Measurements from ENCODE around the gene DIPK1B. TPM values are rescaled to one million over a fixed set of nuclear protein-coding genes. Genes with fewer than 3 reads are reported as not detected.

Gene DIPK1B
- total RNA-seq, 2 donors from 2014 or later = 1.3 to 3.2 TPM

GRCh38 chr9:136726631-136727191 is 14.3 kb downstream of the DIPK1B start:
- no peaks in the 10 kb centered on the region for H3K27me3 Mint-ChIP-seq
- peak in 1 of 3 donors; percentile 32 for DNase-seq
- peak overlapping the region; percentile 93 for H3K27ac Mint-ChIP-seq
- peaks cover 7% of the 10 kb centered on the region for H3K36me3 Mint-ChIP-seq (ENCODE audit: low read depth)
- H3K4me1 Mint-ChIP-seq = peaks cover 17% of the 10 kb centered on the region
- ATAC-seq = peak; percentile 48
- no peaks in the 10 kb centered on the region for H3K9me3 ChIP-seq (ENCODE audit: control insufficient read depth, low read length, poor library complexity, severe bottlenecking)
- H3K4me3 Mint-ChIP-seq = peak overlapping the region; percentile 98

GRCh38 chr9:136728080-136728547 is 15.7 kb downstream of the DIPK1B start:
- H3K4me1 Mint-ChIP-seq = peaks cover 19% of the 10 kb centered on the region
- H3K4me3 Mint-ChIP-seq = peak overlapping the region; percentile 98
- peaks cover 7% of the 10 kb centered on the region for H3K36me3 Mint-ChIP-seq (ENCODE audit: low read depth)
- ATAC-seq = peak; percentile 85
- H3K9me3 ChIP-seq (ENCODE audit: control insufficient read depth, low read length, poor library complexity, severe bottlenecking) = no peaks in the 10 kb centered on the region
- DNase-seq = peak; percentile 88 to 95 (median 90)
- H3K27ac Mint-ChIP-seq = peak overlapping the region; percentile 93
- no peaks in the 10 kb centered on the region for H3K27me3 Mint-ChIP-seq

- H3K9me3 ChIP-seq (ENCODE audit: control insufficient read depth, low read length, poor library complexity, severe bottlenecking) = no peaks in the 10 kb centered on the region
- H3K4me1 Mint-ChIP-seq = peaks cover 19% of the 10 kb centered on the region
- peak overlapping the region; percentile 98 for H3K4me3 Mint-ChIP-seq
- DNase-seq (no peak), ATAC-seq (no peak)
- no peaks in the 10 kb centered on the region for H3K27me3 Mint-ChIP-seq
- H3K27ac Mint-ChIP-seq = no peak overlapping the region
- peaks cover 7% of the 10 kb centered on the region for H3K36me3 Mint-ChIP-seq (ENCODE audit: low read depth)
Observed at GRCh38 chr9:136728548-136729123, 16.3 kb downstream of the DIPK1B start.

- Mint-ChIP-seq H3K36me3 (ENCODE audit: low read depth) (peaks cover 7% of the 10 kb centered on the region), H3K4me3 (peak overlapping the region; percentile 74), H3K4me1 (peaks cover 19% of the 10 kb centered on the region), H3K27me3 (no peaks in the 10 kb centered on the region), H3K27ac (peak overlapping the region; percentile 70)
- ATAC-seq (no peak), DNase-seq (no peak)
- no peaks in the 10 kb centered on the region for H3K9me3 ChIP-seq (ENCODE audit: control insufficient read depth, low read length, poor library complexity, severe bottlenecking)
Observed at GRCh38 chr9:136729144-136729543, 16.8 kb downstream of the DIPK1B start.

- DNase-seq (no peak), ATAC-seq (no peak)
- Mint-ChIP-seq H3K27me3 (no peaks in the 10 kb centered on the region), H3K4me3 (no peak overlapping the region), H3K27ac (peak overlapping the region; percentile 70), H3K4me1 (peaks cover 15% of the 10 kb centered on the region), H3K36me3 (ENCODE audit: low read depth) (peaks cover 4% of the 10 kb centered on the region)
- no peaks in the 10 kb centered on the region for H3K9me3 ChIP-seq (ENCODE audit: control insufficient read depth, low read length, poor library complexity, severe bottlenecking)
Observed at GRCh38 chr9:136729926-136730325, 17.6 kb downstream of the DIPK1B start.

GRCh38 chr9:136732444-136733178 is 20.2 kb downstream of the DIPK1B start:
- H3K9me3 ChIP-seq (ENCODE audit: control insufficient read depth, low read length, poor library complexity, severe bottlenecking) = no peaks in the 10 kb centered on the region
- no peaks in the 10 kb centered on the region for H3K27me3 Mint-ChIP-seq
- H3K4me1 Mint-ChIP-seq = peaks cover 3% of the 10 kb centered on the region
- ATAC-seq = no peak
- no peaks in the 10 kb centered on the region for H3K36me3 Mint-ChIP-seq (ENCODE audit: low read depth)
- no peak for DNase-seq
- no peak overlapping the region for H3K27ac Mint-ChIP-seq
- H3K4me3 Mint-ChIP-seq = no peak overlapping the region

- no peaks in the 10 kb centered on the region for H3K27me3 Mint-ChIP-seq
- H3K9me3 ChIP-seq (ENCODE audit: control insufficient read depth, low read length, poor library complexity, severe bottlenecking) = no peaks in the 10 kb centered on the region
- H3K4me3 Mint-ChIP-seq = no peak overlapping the region
- no peak for ATAC-seq
- DNase-seq = no peak
- H3K27ac Mint-ChIP-seq = no peak overlapping the region
- H3K36me3 Mint-ChIP-seq (ENCODE audit: low read depth) = no peaks in the 10 kb centered on the region
- H3K4me1 Mint-ChIP-seq = peaks cover 2% of the 10 kb centered on the region
Observed at GRCh38 chr9:136733611-136734010, 21.2 kb downstream of the DIPK1B start.

- Mint-ChIP-seq H3K4me1 (peaks cover 2% of the 10 kb centered on the region), H3K4me3 (no peak overlapping the region), H3K36me3 (ENCODE audit: low read depth) (no peaks in the 10 kb centered on the region), H3K27ac (no peak overlapping the region), H3K27me3 (no peaks in the 10 kb centered on the region)
- no peak for ATAC-seq
- H3K9me3 ChIP-seq (ENCODE audit: control insufficient read depth, low read length, poor library complexity, severe bottlenecking) = no peaks in the 10 kb centered on the region
- DNase-seq = no peak
Observed at GRCh38 chr9:136734837-136735496, 22.6 kb downstream of the DIPK1B start.

- H3K4me1 Mint-ChIP-seq = peaks cover 2% of the 10 kb centered on the region
- no peaks in the 10 kb centered on the region for H3K27me3 Mint-ChIP-seq
- H3K9me3 ChIP-seq (ENCODE audit: control insufficient read depth, low read length, poor library complexity, severe bottlenecking) = no peaks in the 10 kb centered on the region
- H3K4me3 Mint-ChIP-seq = no peak overlapping the region
- DNase-seq (no peak), ATAC-seq (no peak)
- no peak overlapping the region for H3K27ac Mint-ChIP-seq
- no peaks in the 10 kb centered on the region for H3K36me3 Mint-ChIP-seq (ENCODE audit: low read depth)
Observed at GRCh38 chr9:136735812-136736480, 23.6 kb downstream of the DIPK1B start.

- peaks cover 2% of the 10 kb centered on the region for H3K4me1 Mint-ChIP-seq
- H3K27ac Mint-ChIP-seq = no peak overlapping the region
- no peaks in the 10 kb centered on the region for H3K9me3 ChIP-seq (ENCODE audit: control insufficient read depth, low read length, poor library complexity, severe bottlenecking)
- DNase-seq (no peak), ATAC-seq (no peak)
- H3K36me3 Mint-ChIP-seq (ENCODE audit: low read depth) = no peaks in the 10 kb centered on the region
- H3K27me3 Mint-ChIP-seq = peaks cover 14% of the 10 kb centered on the region
- no peak overlapping the region for H3K4me3 Mint-ChIP-seq
Observed at GRCh38 chr9:136738960-136739359, 26.6 kb downstream of the DIPK1B start.

GRCh38 chr9:136739509-136739908 is 27.1 kb downstream of the DIPK1B start:
- Mint-ChIP-seq H3K36me3 (ENCODE audit: low read depth) (no peaks in the 10 kb centered on the region), H3K27me3 (peaks cover 14% of the 10 kb centered on the region), H3K4me1 (peaks cover 2% of the 10 kb centered on the region), H3K27ac (no peak overlapping the region), H3K4me3 (no peak overlapping the region)
- ATAC-seq (no peak), DNase-seq (no peak)
- no peaks in the 10 kb centered on the region for H3K9me3 ChIP-seq (ENCODE audit: control insufficient read depth, low read length, poor library complexity, severe bottlenecking)

GRCh38 chr9:136740069-136740468 is 27.7 kb downstream of the DIPK1B start:
- no peaks in the 10 kb centered on the region for H3K9me3 ChIP-seq (ENCODE audit: control insufficient read depth, low read length, poor library complexity, severe bottlenecking)
- Mint-ChIP-seq H3K27me3 (peaks cover 14% of the 10 kb centered on the region), H3K4me1 (peaks cover 2% of the 10 kb centered on the region), H3K4me3 (no peak overlapping the region), H3K36me3 (ENCODE audit: low read depth) (no peaks in the 10 kb centered on the region), H3K27ac (no peak overlapping the region)
- ATAC-seq (no peak), DNase-seq (no peak)

GRCh38 chr9:136740491-136740890 is 28.1 kb downstream of the DIPK1B start:
- Mint-ChIP-seq H3K27me3 (peaks cover 14% of the 10 kb centered on the region), H3K4me3 (peak overlapping the region; percentile 21), H3K4me1 (peaks cover 2% of the 10 kb centered on the region), H3K27ac (no peak overlapping the region), H3K36me3 (ENCODE audit: low read depth) (no peaks in the 10 kb centered on the region)
- no peaks in the 10 kb centered on the region for H3K9me3 ChIP-seq (ENCODE audit: control insufficient read depth, low read length, poor library complexity, severe bottlenecking)
- DNase-seq (no peak), ATAC-seq (no peak)
